ENCODE data around the gene LMOD1. TPM values are rescaled to one million over a fixed set of nuclear protein-coding genes. Genes with fewer than 3 reads are reported as not detected.

LMOD1 gene
- total RNA-seq, 4 donors from 2014 or later: 12.8 to 39.5 (median 22.6) TPM

- ATAC-seq: no peak
These were observed 15.5 kb downstream of the LMOD1 start for GRCh38 chr1:201930803-201931202.

DNA sequence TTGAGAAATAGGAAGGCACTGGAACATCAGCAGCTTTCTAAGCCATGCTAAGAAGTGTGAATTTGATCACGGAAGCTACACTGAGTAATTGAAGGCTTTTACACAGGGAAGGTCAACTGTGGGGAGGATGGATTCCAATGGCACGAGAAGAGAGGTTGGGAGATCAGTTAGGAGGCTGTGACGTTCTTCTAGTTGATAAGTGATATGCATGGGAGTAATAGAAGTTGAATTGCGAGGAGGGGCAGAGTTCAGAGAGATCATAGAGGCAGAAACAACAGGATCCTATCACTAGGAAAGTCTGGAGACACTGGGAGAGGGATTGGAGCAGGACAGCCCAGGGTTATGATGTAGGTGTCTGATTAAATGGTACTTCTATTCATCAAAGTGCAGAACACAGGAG lies 16.2 kb downstream of the LMOD1 start:
- H3K36me3 ChIP-seq: no peaks in the 10 kb centered on the region
- H3K4me3 ChIP-seq: no peak overlapping the region
- in situ Hi-C loops (cut with MboI; ENCODE audit: low sequenced_read_pairs in 4 of 4) (no loop called here), intact Hi-C loops (cut with DNase I; ENCODE audit: low total_unique reads) (no loop called here)
- H3K27ac ChIP-seq: peak overlapping the region in 1 of 4 donors; percentile 18
- no peaks in the 10 kb centered on the region for H3K27me3 ChIP-seq
- no peak for ATAC-seq
- H3K4me1 ChIP-seq: peaks cover 6 to 14% of the 10 kb centered on the region in 2 donors
- H3K9me3 ChIP-seq: no peaks in the 10 kb centered on the region
- no peak for DNase-seq
- no peak for TF ChIP-seq POLR2A (IDR thresholded peaks at IDR 0.05)
- TF ChIP-seq, protein P1, sequence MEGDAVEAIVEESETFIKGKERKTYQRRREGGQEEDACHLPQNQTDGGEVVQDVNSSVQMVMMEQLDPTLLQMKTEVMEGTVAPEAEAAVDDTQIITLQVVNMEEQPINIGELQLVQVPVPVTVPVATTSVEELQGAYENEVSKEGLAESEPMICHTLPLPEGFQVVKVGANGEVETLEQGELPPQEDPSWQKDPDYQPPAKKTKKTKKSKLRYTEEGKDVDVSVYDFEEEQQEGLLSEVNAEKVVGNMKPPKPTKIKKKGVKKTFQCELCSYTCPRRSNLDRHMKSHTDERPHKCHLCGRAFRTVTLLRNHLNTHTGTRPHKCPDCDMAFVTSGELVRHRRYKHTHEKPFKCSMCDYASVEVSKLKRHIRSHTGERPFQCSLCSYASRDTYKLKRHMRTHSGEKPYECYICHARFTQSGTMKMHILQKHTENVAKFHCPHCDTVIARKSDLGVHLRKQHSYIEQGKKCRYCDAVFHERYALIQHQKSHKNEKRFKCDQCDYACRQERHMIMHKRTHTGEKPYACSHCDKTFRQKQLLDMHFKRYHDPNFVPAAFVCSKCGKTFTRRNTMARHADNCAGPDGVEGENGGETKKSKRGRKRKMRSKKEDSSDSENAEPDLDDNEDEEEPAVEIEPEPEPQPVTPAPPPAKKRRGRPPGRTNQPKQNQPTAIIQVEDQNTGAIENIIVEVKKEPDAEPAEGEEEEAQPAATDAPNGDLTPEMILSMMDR (IDR thresholded peaks at IDR 0.05 in 4 of 5, conservative IDR thresholded peaks at IDR 0.05 in 1 of 5): no peak

More at GRCh38 chr1:201930803-201931202, 15.5 kb downstream of the LMOD1 start:
- Histone ChIP-seq H3K27me3 (no peaks in the 10 kb centered on the region), H3K27ac (no peak overlapping the region), H3K36me3 (no peaks in the 10 kb centered on the region), H3K9me3 (no peaks in the 10 kb centered on the region), H3K4me3 (no peak overlapping the region), H3K4me1 (peaks cover 6 to 12% of the 10 kb centered on the region in 2 donors)
- no peak for DNase-seq
- TF ChIP-seq, protein P1 (IDR thresholded peaks at IDR 0.05 in 4 of 5, conservative IDR thresholded peaks at IDR 0.05 in 1 of 5): no peak
- no peak for TF ChIP-seq POLR2A (IDR thresholded peaks at IDR 0.05)
- intact Hi-C loops (cut with DNase I; ENCODE audit: low total_unique reads): no loop called here
- in situ Hi-C loops (cut with MboI; ENCODE audit: low sequenced_read_pairs in 4 of 4): no loop called here

DNA sequence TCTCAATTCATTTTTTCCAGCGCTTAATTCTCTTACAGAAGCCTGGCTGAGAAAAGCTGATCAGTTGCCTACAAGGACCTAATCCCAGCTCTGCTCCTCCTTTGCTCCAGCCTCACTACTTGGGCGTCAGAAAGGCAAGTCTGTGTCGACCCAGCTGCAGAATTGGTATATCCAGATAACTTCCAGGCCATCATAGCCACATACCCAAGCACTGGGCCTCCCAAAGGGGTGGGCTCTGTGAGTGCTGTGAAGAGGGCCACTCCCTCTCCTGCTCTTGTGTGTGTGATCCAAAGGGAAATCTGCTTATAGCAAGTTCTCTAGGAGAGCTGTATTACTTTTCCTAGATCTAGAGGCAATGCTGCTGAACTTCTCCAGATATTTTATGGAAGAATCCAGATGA lies 18.1 kb downstream of the LMOD1 start:
- Histone ChIP-seq H3K27me3 (no peaks in the 10 kb centered on the region), H3K4me3 (no peak overlapping the region), H3K27ac (no peak overlapping the region), H3K9me3 (no peaks in the 10 kb centered on the region), H3K4me1 (peaks cover 6 to 14% of the 10 kb centered on the region in 2 donors), H3K36me3 (no peaks in the 10 kb centered on the region)
- no peak for TF ChIP-seq POLR2A (IDR thresholded peaks at IDR 0.05)
- TF ChIP-seq, protein P1 (IDR thresholded peaks at IDR 0.05 in 4 of 5, conservative IDR thresholded peaks at IDR 0.05 in 1 of 5): no peak
- intact Hi-C loops (cut with DNase I; ENCODE audit: low total_unique reads) (no loop called here), in situ Hi-C loops (cut with MboI; ENCODE audit: low sequenced_read_pairs in 4 of 4) (no loop called here)
- DNase-seq (no peak), ATAC-seq (no peak)

GRCh38 chr1:201925981-201926645 lies 20.2 kb downstream of the LMOD1 start:
- Histone ChIP-seq H3K27ac (peak overlapping the region; percentile 48 to 58 (median 53)), H3K36me3 (no peaks in the 10 kb centered on the region), H3K9me3 (no peaks in the 10 kb centered on the region), H3K4me1 (peaks cover 6 to 14% of the 10 kb centered on the region in 2 donors), H3K4me3 (no peak overlapping the region), H3K27me3 (no peaks in the 10 kb centered on the region)
- intact Hi-C loops (cut with DNase I; ENCODE audit: low total_unique reads): no loop called here
- no peak for ATAC-seq
- no peak for TF ChIP-seq POLR2A (IDR thresholded peaks at IDR 0.05)
- TF ChIP-seq, protein P1 (IDR thresholded peaks at IDR 0.05 in 4 of 5, conservative IDR thresholded peaks at IDR 0.05 in 1 of 5): no peak
- DNase-seq: no peak
- in situ Hi-C loops (cut with MboI; ENCODE audit: low sequenced_read_pairs in 4 of 4): no loop called here

- TF ChIP-seq POLR2A (IDR thresholded peaks at IDR 0.05): no peak
- TF ChIP-seq, protein P1 (IDR thresholded peaks at IDR 0.05 in 4 of 5, conservative IDR thresholded peaks at IDR 0.05 in 1 of 5): no peak
- ATAC-seq (no peak), DNase-seq (no peak)
- in situ Hi-C loops (cut with MboI; ENCODE audit: low sequenced_read_pairs in 4 of 4): no loop called here
- no peak overlapping the region for H3K4me3 ChIP-seq
- no peaks in the 10 kb centered on the region for H3K27me3 ChIP-seq
- no peaks in the 10 kb centered on the region for H3K36me3 ChIP-seq
- H3K9me3 ChIP-seq: no peaks in the 10 kb centered on the region
- H3K4me1 ChIP-seq: peaks cover 7 to 18% of the 10 kb centered on the region in 2 donors
- intact Hi-C loops (cut with DNase I; ENCODE audit: low total_unique reads): no loop called here
- H3K27ac ChIP-seq: peak overlapping the region in 1 of 4 donors; percentile 48
These were observed 21.1 kb downstream of the LMOD1 start for GRCh38 chr1:201925301-201925567.

Data from gastrocnemius medialis (tissue), 4 donors.